ENCODE results near the gene CCDC192. TPM values are rescaled to one million over a fixed set of nuclear protein-coding genes. Genes with fewer than 3 reads are reported as not detected.
"Not testable (repeated sequence)": the region's sequence is repeated elsewhere in the genome, so short reads cannot be mapped to it uniquely, and the experiment has no call there.

CCDC192 gene
- total RNA-seq, 2 donors from 2014 or later = not detected

GRCh38 chr5:127713083-127713482 is 9.9 kb downstream of the CCDC192 start:
- H3K36me3 Mint-ChIP-seq; DNase-seq (ENCODE audit: low spot score); ATAC-seq; H3K9me3 Mint-ChIP-seq; H3K27ac Mint-ChIP-seq; H3K4me3 Mint-ChIP-seq; H3K4me1 Mint-ChIP-seq (ENCODE audit: low read depth in 2 of 2); H3K27me3 Mint-ChIP-seq: not testable (repeated sequence)

- Mint-ChIP-seq H3K4me3 (no peak overlapping the region), H3K27ac (no peak overlapping the region), H3K36me3 (peaks cover 6% of the 10 kb centered on the region), H3K27me3 (no peaks in the 10 kb centered on the region), H3K4me1 (ENCODE audit: low read depth in 2 of 2) (no peaks in the 10 kb centered on the region), H3K9me3 (peaks cover 6% of the 10 kb centered on the region)
- ATAC-seq (no peak), DNase-seq (ENCODE audit: low spot score) (no peak)
Observed at GRCh38 chr5:127718181-127718580, 15.0 kb downstream of the CCDC192 start.

GRCh38 chr5:127723571-127723970 is 20.4 kb downstream of the CCDC192 start:
- Mint-ChIP-seq H3K4me3 (no peak overlapping the region), H3K27ac (no peak overlapping the region), H3K27me3 (no peaks in the 10 kb centered on the region), H3K4me1 (ENCODE audit: low read depth in 2 of 2) (no peaks in the 10 kb centered on the region), H3K36me3 (peaks cover 6% of the 10 kb centered on the region), H3K9me3 (peaks cover 6% of the 10 kb centered on the region)
- no peak for ATAC-seq
- DNase-seq (ENCODE audit: low spot score) = no peak

GRCh38 chr5:127725673-127726072 is 22.5 kb downstream of the CCDC192 start:
- H3K27me3 Mint-ChIP-seq = no peaks in the 10 kb centered on the region
- no peak overlapping the region for H3K27ac Mint-ChIP-seq
- peaks cover 6% of the 10 kb centered on the region for H3K9me3 Mint-ChIP-seq
- H3K4me1 Mint-ChIP-seq (ENCODE audit: low read depth in 2 of 2) = no peaks in the 10 kb centered on the region
- no peak overlapping the region for H3K4me3 Mint-ChIP-seq
- no peak for ATAC-seq
- peaks cover 6% of the 10 kb centered on the region for H3K36me3 Mint-ChIP-seq
- no peak for DNase-seq (ENCODE audit: low spot score)

- Mint-ChIP-seq H3K9me3 (peaks cover 3% of the 10 kb centered on the region), H3K27ac (no peak overlapping the region), H3K27me3 (no peaks in the 10 kb centered on the region), H3K4me1 (ENCODE audit: low read depth in 2 of 2) (no peaks in the 10 kb centered on the region), H3K36me3 (no peaks in the 10 kb centered on the region), H3K4me3 (no peak overlapping the region)
- ATAC-seq (no peak), DNase-seq (ENCODE audit: low spot score) (no peak)
Observed at GRCh38 chr5:127732963-127733362, 29.8 kb downstream of the CCDC192 start.

- not testable (repeated sequence) for H3K4me1 Mint-ChIP-seq (ENCODE audit: low read depth in 2 of 2); H3K27ac Mint-ChIP-seq; ATAC-seq; H3K36me3 Mint-ChIP-seq; DNase-seq (ENCODE audit: low spot score); H3K27me3 Mint-ChIP-seq; H3K9me3 Mint-ChIP-seq; H3K4me3 Mint-ChIP-seq
Observed at GRCh38 chr5:127739348-127739747, 36.2 kb downstream of the CCDC192 start.

GRCh38 chr5:127739807-127740384 is 36.7 kb downstream of the CCDC192 start:
- DNase-seq (ENCODE audit: low spot score) = no peak
- Mint-ChIP-seq H3K36me3 (no peaks in the 10 kb centered on the region), H3K9me3 (no peaks in the 10 kb centered on the region), H3K4me1 (ENCODE audit: low read depth in 2 of 2) (no peaks in the 10 kb centered on the region), H3K4me3 (no peak overlapping the region), H3K27ac (no peak overlapping the region), H3K27me3 (peaks cover 4 to 7% of the 10 kb centered on the region in 2 donors)
- ATAC-seq = no peak

- Mint-ChIP-seq H3K4me1 (ENCODE audit: low read depth in 2 of 2) (no peaks in the 10 kb centered on the region), H3K27ac (no peak overlapping the region), H3K27me3 (peaks cover 4 to 7% of the 10 kb centered on the region in 2 donors), H3K4me3 (no peak overlapping the region), H3K36me3 (no peaks in the 10 kb centered on the region), H3K9me3 (no peaks in the 10 kb centered on the region)
- no peak for DNase-seq (ENCODE audit: low spot score)
- no peak for ATAC-seq
Observed at GRCh38 chr5:127741412-127741811, 38.2 kb downstream of the CCDC192 start.

GRCh38 chr5:127744241-127744640 is 41.0 kb downstream of the CCDC192 start:
- no peak for DNase-seq (ENCODE audit: low spot score)
- Mint-ChIP-seq H3K4me3 (no peak overlapping the region), H3K27me3 (peaks cover 4 to 7% of the 10 kb centered on the region in 2 donors), H3K36me3 (no peaks in the 10 kb centered on the region), H3K27ac (no peak overlapping the region), H3K9me3 (no peaks in the 10 kb centered on the region), H3K4me1 (ENCODE audit: low read depth in 2 of 2) (no peaks in the 10 kb centered on the region)
- no peak for ATAC-seq

GRCh38 chr5:127746756-127747155 is 43.6 kb downstream of the CCDC192 start:
- Mint-ChIP-seq H3K27ac (no peak overlapping the region), H3K4me3 (no peak overlapping the region)

GRCh38 chr5:127752503-127753265 is 49.5 kb downstream of the CCDC192 start:
- ATAC-seq; DNase-seq (ENCODE audit: low spot score); H3K27ac Mint-ChIP-seq; H3K27me3 Mint-ChIP-seq; H3K36me3 Mint-ChIP-seq; H3K9me3 Mint-ChIP-seq; H3K4me1 Mint-ChIP-seq (ENCODE audit: low read depth in 2 of 2); H3K4me3 Mint-ChIP-seq: not testable (repeated sequence)

More at GRCh38 chr5:127746756-127747155, 43.6 kb downstream of the CCDC192 start:
- DNase-seq (ENCODE audit: low spot score) (no peak), ATAC-seq (no peak)
- Mint-ChIP-seq H3K4me1 (ENCODE audit: low read depth in 2 of 2) (no peaks in the 10 kb centered on the region), H3K36me3 (no peaks in the 10 kb centered on the region), H3K9me3 (no peaks in the 10 kb centered on the region), H3K27me3 (peaks cover 4 to 7% of the 10 kb centered on the region in 2 donors)

GRCh38 chr5:127754259-127754658 is 51.1 kb downstream of the CCDC192 start:
- H3K4me1 Mint-ChIP-seq (ENCODE audit: low read depth in 2 of 2) = no peaks in the 10 kb centered on the region
- DNase-seq (ENCODE audit: low spot score) (no peak), ATAC-seq (no peak)
- no peaks in the 10 kb centered on the region for H3K27me3 Mint-ChIP-seq
- no peaks in the 10 kb centered on the region for H3K36me3 Mint-ChIP-seq
- no peak overlapping the region for H3K4me3 Mint-ChIP-seq
- no peak overlapping the region for H3K27ac Mint-ChIP-seq
- H3K9me3 Mint-ChIP-seq = no peaks in the 10 kb centered on the region

- no peaks in the 10 kb centered on the region for H3K9me3 Mint-ChIP-seq
- DNase-seq (ENCODE audit: low spot score) (no peak), ATAC-seq (no peak)
- H3K4me1 Mint-ChIP-seq (ENCODE audit: low read depth in 2 of 2) = no peaks in the 10 kb centered on the region
- H3K27me3 Mint-ChIP-seq = no peaks in the 10 kb centered on the region
- H3K27ac Mint-ChIP-seq = no peak overlapping the region
- H3K4me3 Mint-ChIP-seq = no peak overlapping the region
- no peaks in the 10 kb centered on the region for H3K36me3 Mint-ChIP-seq
Observed at GRCh38 chr5:127754706-127755105, 51.5 kb downstream of the CCDC192 start.

GRCh38 chr5:127757576-127757975 is 54.4 kb downstream of the CCDC192 start:
- Mint-ChIP-seq H3K9me3 (no peaks in the 10 kb centered on the region), H3K27ac (no peak overlapping the region), H3K4me3 (no peak overlapping the region), H3K4me1 (ENCODE audit: low read depth in 2 of 2) (no peaks in the 10 kb centered on the region), H3K27me3 (no peaks in the 10 kb centered on the region), H3K36me3 (no peaks in the 10 kb centered on the region)
- DNase-seq (ENCODE audit: low spot score) (no peak), ATAC-seq (no peak)

Measured in natural killer cell treated with Interleukin-12 subunit alpha and Interleukin-12 subunit beta and Interleukin-15 and Interleukin-18, amount 100 ng/mL, for 72 hours (primary cell).